Measurements from ENCODE around the gene QPCT.

GRCh38 chr2:37392428-37392827 is 48.0 kb downstream of the QPCT start:
- TF ChIP-seq CTCF (conservative IDR thresholded peaks at IDR 0.05; ENCODE audit: low read depth, low read length) (no peak), RAD21 (IDR thresholded peaks at IDR 0.05; ENCODE audit: low read length) (no peak), RFX5 (IDR thresholded peaks at IDR 0.05; ENCODE audit: low read depth, low read length) (no peak), POLR2A (IDR thresholded peaks at IDR 0.05; ENCODE audit: low read depth, low read length) (no peak)

Data from IMR-90 (cell line).